ENCODE data around the gene FOXN3.

DNA sequence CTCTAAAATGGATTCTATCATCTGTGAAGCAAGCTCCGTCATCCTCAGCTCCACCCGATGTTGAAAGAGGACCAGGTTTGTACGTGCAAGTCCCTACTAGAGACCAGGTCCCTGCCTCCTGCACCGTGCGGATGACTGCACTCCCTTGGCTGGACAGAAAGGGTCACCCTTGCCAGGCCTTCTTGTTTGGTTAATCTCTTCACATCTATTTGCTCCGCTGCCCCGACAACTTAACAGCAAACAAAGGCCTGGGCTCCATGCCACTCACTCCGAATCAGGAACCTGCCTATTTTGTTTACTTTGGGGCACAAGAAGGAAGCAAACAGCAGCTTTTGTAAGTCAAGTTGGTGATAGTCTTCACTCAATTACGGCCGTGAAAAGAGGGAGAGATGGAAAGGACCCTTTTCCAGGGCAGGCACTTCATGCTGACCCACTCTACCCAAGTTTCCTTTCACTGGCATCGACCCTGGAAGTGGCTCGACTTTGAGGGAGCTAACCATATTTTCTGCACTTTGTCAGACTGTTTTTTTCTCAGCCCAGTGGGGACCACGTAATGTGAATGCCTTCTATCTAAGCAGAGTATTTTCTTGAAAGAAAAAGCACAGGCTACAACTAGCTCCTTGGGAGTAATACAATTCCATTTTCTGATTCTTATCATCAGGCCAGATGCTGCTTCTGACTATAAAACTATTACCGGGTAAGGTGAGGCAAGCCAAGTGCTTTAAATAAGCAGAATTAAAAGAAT lies 202.6 kb downstream of the FOXN3 start:
- TF ChIP-seq, protein P1, sequence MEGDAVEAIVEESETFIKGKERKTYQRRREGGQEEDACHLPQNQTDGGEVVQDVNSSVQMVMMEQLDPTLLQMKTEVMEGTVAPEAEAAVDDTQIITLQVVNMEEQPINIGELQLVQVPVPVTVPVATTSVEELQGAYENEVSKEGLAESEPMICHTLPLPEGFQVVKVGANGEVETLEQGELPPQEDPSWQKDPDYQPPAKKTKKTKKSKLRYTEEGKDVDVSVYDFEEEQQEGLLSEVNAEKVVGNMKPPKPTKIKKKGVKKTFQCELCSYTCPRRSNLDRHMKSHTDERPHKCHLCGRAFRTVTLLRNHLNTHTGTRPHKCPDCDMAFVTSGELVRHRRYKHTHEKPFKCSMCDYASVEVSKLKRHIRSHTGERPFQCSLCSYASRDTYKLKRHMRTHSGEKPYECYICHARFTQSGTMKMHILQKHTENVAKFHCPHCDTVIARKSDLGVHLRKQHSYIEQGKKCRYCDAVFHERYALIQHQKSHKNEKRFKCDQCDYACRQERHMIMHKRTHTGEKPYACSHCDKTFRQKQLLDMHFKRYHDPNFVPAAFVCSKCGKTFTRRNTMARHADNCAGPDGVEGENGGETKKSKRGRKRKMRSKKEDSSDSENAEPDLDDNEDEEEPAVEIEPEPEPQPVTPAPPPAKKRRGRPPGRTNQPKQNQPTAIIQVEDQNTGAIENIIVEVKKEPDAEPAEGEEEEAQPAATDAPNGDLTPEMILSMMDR (conservative IDR thresholded peaks at IDR 0.05; ENCODE audit: low read depth in 2 of 2) = no peak
- no peak for TF ChIP-seq POLR2AphosphoS5 (IDR thresholded peaks at IDR 0.05; ENCODE audit: low read depth)
- TF ChIP-seq, protein P2, sequence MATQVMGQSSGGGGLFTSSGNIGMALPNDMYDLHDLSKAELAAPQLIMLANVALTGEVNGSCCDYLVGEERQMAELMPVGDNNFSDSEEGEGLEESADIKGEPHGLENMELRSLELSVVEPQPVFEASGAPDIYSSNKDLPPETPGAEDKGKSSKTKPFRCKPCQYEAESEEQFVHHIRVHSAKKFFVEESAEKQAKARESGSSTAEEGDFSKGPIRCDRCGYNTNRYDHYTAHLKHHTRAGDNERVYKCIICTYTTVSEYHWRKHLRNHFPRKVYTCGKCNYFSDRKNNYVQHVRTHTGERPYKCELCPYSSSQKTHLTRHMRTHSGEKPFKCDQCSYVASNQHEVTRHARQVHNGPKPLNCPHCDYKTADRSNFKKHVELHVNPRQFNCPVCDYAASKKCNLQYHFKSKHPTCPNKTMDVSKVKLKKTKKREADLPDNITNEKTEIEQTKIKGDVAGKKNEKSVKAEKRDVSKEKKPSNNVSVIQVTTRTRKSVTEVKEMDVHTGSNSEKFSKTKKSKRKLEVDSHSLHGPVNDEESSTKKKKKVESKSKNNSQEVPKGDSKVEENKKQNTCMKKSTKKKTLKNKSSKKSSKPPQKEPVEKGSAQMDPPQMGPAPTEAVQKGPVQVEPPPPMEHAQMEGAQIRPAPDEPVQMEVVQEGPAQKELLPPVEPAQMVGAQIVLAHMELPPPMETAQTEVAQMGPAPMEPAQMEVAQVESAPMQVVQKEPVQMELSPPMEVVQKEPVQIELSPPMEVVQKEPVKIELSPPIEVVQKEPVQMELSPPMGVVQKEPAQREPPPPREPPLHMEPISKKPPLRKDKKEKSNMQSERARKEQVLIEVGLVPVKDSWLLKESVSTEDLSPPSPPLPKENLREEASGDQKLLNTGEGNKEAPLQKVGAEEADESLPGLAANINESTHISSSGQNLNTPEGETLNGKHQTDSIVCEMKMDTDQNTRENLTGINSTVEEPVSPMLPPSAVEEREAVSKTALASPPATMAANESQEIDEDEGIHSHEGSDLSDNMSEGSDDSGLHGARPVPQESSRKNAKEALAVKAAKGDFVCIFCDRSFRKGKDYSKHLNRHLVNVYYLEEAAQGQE (IDR thresholded peaks at IDR 0.05; ENCODE audit: unreplicated experiment) = no peak
- no peak for TF ChIP-seq EZH2phosphoT487 (IDR thresholded peaks at IDR 0.05; ENCODE audit: unreplicated experiment)
- TF ChIP-seq EZH2 (IDR thresholded peaks at IDR 0.05; ENCODE audit: low read depth, unreplicated experiment) = no peak
- TF ChIP-seq, protein P3, sequence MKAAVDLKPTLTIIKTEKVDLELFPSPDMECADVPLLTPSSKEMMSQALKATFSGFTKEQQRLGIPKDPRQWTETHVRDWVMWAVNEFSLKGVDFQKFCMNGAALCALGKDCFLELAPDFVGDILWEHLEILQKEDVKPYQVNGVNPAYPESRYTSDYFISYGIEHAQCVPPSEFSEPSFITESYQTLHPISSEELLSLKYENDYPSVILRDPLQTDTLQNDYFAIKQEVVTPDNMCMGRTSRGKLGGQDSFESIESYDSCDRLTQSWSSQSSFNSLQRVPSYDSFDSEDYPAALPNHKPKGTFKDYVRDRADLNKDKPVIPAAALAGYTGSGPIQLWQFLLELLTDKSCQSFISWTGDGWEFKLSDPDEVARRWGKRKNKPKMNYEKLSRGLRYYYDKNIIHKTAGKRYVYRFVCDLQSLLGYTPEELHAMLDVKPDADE (IDR thresholded peaks at IDR 0.05) = no peak
- TF ChIP-seq CREB1 (CRISPR knock-in tag; IDR thresholded peaks at IDR 0.05; ENCODE audit: low read depth) = no peak
- TF ChIP-seq JUNB (IDR thresholded peaks at IDR 0.05; ENCODE audit: unreplicated experiment) = no peak

All from GM23338 (cell line).